GM18502 (cell line): ENCODE measurements around the gene KPTN.

Experiments
- ATAC-seq: cut with Tn5 transposase; IDR thresholded peaks from one replicate; pipeline ENCODE4 v1.9.1; 2021; ENCODE audit warnings: mild to moderate bottlenecking; ENCODE audit not compliant: unreplicated experiment, poor library complexity

Gene KPTN

DNA sequence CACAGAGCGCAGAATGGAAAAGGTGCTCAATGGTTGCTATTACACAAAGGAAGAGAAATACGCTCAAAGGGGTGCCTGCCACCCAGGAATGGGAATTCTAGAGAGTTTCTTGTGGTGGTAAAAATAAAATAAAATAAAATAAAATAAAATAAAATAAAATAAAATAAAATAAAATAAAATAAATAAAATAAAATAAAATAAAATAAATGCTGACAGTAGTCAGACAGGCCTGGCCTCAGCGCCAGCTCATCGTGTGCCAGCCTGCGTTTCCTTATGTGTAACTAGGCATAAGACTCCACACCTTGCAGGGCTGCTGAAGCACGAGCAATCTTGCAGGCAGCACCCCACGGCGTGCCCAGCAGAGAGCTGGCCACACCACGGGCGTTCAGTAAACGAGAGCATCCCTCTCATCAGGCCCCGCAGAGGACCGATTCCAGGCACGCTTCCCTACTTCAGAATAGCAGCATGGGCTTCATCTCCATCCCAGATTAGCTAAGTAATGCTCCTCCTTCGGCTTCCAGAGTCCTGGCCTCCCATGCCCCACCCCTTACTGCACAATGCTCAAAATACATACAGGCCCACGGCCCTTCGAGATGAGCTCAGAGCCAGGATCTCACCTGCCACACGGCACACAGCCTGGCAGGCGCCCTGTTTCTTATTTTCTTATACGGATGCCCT, 25.3 kb upstream of the KPTN start:
- ATAC-seq, result no peak

DNA sequence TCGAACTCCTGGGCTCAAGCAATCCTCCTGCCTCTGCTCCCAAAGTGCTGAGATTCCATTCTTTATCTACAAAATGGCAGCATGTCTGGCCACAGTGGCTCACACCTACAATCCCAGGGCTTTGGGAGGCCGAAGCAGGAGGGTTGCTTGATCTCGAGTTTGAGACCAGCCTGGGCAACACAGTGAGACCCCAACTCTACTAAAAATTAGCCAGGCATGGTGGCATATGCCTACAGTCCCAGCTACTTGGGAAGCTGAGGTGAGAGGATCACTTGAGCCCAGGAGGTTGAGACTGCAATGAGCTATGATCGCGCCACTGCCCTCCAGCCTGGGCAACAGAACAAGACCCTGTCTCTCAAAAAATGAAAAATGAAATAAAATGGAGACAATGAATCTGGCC, 24.7 kb upstream of the KPTN start:
- ATAC-seq, result no peak

DNA sequence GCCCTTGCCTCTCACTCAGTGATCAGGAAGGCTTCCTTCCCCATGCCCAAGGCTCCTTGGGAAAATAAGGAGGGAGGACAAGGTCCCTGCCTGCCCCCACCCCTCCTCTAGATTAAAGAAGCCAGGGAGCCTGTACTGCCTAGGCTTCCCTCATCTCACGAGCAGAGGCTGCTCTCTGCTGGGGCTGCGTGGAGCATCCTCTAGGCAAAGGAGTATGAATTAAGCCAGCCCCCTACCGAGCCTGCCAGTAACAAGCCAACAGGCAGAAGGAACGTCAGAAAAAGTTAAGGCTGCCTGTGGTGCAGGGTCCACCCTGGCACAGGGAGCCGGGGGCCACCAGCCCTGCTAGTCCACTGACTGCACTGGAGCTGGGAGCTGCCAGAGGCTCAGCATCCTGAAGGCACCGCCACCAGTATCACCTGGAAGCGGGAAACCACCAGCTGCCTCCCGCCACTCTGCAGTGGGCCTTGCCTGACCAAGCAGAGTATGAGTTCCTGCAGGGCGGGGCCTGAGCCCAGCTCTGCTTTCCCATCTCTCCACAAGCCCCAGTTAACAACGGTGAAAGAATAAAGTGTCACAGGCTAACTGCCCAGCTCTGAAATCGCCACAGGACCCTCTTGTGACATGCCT, 24.0 kb upstream of the KPTN start:
- ATAC-seq, result no peak

DNA sequence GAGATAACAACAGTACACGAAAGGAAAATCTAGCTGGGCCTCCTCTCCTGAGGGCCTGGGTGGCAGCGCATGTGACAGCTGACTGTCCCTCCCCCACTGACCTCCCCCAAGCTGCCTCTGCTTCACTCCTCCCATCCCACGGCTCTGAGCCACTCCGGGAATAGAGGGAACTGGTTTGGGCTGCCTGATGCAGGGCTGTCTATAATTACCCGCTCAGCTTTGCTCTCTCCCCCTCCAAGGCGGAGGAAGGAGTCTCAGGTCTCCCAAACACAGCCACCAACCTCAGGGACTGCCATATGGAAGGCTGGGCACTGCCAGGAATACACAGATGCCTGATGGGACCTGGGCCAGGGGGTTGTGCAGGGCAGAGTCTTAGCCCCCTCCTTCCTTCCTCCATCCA, 23.0 kb upstream of the KPTN start:
- ATAC-seq, result no peak

DNA sequence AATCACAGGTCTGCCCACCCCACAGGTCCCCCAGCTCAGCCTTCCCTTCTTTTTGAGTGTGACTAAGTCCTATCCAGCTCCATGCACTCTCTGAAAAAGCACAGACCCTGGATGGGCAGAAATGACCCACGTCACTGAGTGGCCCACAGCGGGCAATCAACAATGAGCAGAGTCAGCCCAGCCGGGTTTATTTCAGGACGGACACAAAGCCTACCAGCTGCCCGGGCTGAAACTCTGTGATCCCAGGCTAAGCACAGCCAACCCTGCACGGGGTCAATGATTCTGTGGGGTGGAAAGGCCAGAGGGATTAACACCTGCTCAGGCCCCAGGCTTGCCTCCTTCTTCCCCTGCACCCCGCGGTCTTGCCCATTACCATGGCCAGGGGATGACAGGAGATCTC, 22.4 kb upstream of the KPTN start:
- no peak for ATAC-seq

DNA sequence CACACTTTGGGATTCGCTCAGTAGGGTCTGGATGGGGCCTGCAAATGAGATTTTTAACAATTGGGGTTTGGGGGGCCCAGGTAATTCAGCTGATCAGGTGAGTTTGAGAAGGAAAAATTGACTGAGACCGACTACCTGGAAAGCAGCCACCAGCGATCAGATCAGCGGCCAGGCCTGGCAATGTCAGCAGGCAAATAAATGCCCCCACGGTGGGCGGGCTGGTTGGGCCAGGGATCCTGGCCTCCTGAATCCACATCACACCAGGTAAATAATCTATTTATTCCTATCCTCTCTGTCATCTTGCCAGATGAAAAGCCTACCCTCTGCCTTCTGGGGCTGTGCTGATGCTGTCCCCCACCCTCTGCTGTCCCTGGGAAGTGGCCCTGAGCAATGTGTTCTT, 21.5 kb upstream of the KPTN start:
- no peak for ATAC-seq

DNA sequence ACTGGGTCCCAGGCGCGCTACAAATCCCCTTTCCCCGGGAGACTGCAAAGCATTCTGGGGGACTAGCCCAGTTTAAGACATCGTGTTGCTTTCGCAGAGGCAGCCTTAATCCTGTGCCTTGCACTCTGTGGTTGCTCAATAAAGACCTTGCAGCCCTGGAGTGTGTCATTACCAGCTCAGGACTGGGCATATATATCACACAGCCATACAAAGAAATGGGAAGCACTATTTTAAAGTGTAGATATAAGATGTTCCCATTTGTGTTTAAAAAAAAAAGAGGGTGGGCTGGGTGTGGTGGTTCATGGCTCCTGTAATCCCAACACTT, 19.8 kb upstream of the KPTN start:
- ATAC-seq, result no peak

DNA sequence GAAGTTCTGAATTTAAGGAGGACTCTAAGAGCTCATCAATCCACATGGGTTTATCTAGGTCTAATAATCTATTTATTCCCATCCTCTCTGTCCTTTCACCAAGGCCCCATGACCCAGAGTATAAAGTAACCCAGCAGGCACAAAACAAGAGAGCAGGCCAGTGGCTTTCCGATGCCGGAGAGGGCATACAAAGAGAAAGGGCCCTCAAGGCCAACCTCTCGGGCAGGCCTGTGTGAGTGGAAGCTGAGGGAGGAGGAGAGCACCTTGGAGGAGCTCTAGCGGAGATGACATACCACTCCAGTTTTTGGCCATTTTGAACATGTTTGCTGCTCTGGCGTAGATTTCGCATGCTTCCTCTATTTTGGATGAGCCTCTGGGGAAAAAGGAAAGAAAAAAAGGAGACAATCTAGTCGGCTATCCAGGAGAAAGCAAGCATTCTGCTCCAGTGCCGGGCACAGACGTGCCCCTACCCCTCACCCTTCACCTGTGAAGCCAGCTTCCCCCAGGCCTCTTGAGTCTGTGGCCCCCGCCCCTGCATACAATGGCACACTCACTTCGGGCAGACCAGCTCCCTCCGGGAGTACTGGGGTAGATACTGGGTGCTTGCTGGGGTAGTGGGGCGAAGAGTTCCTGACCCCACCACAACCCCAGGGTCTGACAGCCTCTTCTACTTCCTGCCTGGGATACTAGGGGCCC, 19.3 kb upstream of the KPTN start:
- ATAC-seq, result no peak

DNA sequence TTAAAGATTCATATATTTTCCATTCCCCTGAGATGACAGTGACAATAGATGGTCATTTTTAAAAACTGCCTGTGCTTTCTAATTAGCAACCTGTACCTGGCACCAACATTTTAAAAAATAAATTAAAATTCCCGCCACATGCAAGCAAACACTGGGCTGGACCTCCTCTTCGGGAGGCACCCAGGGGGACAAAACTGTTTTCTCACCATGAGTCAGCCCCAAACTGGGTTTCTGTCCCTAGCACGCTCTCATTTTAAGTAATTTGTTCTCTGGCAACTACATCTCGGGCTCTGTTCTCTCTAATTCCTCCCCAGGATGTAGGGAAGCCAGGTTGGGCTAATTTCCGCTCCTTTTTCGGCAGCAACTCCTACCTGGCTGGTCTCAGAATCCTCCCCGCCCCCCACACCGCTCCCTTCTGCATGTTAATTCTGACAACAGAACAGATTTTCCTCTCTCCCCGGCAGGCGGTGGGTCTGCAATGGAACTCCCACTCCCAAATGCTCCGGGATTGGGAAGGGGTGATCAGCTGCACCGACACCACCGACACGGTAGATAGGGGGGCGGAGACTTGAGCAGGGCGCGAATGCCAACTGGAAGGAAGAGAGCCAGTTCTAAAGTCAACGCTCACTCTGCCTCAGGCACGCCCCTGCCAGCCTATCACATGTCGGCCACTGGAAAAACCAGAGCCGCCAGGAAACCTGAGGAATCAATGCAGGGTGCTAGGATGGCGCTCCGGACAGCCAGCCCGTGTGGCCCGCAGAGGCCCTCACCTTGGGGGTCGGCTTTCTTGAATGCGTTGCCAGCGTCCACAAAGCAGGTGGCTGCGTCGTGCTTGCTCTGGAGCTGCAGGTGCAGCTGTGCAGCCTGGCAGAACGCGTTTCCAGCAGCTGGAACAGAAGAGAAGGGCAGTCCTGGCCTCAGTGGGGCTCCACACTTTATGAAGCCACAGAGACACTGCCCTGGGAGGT, 16.1 kb upstream of the KPTN start:
- ATAC-seq, result no peak

DNA sequence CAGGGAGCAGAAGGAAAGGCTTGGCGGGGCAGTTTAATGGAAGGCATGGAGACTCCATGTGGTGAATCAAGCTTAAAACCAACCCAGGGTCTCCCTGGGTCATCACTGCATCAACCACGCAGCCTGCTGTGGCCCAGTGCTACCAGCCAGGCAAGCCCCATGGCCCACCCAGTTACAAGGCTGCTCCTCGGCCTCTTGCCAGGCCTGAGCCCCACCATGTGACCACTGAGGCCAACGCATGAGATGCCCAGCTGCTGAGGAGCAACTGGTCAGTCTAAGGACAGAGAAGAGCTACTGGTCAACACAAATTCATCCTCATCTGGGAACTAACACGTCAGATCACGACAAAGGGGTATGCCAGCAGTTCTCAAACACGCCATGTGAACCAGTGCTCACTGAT, 15.4 kb upstream of the KPTN start:
- no peak for ATAC-seq

DNA sequence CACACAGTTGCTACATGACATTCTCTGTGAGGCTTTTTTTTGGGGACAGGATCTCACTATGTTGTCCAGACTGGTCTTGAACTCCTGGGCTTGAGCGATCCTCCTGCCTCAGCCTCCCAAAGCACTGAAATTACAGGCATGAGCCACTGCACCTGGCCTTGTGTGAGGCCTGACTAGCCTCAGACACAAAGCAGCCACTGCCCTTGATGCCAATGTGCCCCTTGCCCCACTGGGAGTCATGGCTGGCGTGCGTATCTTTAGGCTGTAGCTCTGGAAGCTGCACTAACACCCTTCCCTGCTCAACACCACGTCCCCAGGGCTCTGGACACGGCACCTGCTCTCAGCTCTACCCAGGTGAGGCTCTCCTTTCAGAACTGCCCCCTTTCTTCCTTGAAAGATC, 14.5 kb upstream of the KPTN start:
- ATAC-seq, result no peak

DNA sequence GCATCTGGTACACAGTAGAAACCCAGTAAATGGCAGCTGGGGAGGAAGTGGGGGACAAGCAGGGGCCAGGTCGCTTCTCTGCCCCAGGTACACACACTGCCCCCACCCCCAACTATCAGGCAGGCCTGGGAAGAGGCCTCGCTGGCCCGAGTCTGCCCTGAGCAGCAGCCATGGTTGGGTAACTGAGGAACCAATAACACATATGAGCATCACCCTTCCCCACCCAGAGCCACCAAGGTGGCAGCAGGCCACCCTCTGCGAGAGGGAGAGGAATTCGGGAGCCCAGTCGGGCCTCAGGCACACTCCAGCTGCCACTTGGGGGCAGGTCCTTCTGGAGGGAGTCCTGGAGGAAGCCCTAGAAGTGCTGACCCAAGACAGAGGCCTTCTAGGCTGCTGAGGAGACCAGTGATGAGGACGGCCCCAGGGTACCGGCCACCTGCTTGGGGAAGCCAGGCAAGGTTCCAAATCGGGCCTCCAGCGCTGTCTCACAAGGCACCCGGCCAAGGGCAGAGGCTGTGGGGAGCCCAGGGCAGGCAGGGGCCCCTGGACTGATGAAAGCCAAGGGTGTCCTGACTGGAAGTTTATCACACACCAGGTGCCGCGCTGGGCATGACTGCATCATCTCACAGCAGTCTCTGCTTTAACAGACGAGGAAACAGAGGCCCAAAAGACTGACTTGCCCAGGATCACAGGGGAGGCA, 14.0 kb upstream of the KPTN start:
- ATAC-seq, result no peak

DNA sequence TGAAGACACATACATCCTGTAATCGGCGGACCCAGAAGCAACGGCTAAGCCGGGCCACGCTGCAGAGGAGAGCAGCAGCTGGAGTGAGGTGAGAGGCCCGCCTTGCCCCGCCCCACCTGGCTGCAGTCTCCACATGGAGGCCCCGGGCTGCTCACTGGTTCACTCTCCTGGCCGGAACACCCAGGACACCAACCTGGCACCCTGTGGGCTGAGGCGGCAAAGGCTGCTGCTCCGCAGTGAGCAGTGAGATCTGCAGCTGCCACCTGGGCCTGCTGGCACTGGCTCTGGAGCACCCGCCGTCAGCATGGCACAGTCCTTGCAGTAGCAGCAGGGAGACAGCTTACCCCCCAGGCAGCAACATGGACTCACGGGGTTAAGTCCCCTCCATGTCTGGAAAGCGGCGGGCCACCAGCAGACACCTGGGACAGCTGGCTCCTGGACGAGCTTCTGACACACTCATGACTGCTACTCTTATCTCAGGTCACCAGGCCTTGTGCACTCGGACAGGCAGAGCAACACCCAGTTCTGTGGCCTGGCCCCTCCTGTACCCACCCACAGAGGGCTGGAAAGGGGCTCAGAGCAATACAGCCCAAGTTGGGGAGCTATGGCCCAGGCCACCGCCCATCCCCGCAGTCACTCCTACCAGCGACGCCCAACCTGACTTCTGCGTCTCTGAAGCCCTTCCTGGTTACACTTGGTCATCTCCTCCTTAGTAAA, 13.2 kb upstream of the KPTN start:
- ATAC-seq, result no peak

DNA sequence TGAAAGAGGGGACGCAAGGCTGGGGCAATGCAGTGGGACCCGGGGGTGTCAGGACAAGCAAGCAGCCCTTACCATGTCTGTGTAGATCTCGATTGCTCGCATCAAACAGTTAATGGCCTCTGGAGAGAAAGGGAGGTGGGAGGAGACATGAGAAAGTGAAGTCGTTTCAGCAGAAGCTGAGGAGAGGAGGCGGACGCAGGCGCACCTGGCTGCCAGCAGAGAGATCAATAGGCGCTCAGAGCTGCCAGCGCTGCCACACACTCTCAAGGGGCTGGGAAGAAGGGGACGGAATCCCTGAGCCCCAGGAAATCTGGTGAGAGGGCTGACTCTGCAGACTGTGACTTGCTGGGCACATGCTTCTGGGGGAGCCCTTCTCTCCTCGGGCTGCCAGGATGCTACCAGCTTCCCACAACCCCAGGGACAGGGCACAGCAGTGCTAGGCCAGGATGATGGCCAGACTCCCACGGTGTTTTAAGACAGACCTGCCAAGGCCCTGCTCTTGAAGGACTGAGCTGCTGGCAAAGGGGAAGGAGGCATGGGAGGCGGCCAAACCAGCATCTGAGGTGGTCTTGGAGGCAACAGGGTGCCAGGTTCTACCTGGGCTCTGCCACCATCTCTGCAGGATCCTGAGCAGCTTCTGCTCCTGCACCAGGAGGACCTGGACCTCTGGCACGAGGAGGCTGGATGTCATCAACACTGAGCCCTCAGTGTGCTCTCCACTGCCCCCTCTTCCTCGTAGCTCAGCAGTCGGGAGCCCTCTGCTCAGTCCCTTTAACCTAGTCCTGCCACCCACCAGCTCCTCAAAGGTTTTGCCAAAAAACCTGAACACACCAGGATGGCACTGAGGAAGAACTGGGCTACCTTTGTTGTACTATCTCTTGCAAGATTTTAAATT, 11.7 kb upstream of the KPTN start:
- no peak for ATAC-seq

DNA sequence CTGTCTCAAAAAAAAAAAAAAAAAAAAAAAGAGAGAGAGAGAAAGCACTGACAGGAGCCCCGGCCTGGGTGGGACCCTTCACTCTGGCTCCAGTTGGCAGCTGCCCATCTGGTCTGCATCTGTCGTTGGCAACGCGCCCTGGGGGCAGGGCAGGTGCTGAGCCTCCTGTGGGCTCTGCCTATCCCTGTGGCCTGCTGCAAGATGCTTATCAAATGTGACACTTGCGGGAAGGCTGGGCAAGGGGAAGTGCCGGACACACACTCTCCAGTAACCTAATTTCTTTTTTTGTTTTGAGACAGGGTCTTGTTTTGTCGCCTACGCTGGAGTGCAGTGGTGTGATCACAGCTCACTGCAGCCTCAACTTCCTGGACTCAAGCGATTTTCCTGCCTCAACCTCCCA, 10.7 kb upstream of the KPTN start:
- ATAC-seq, result no peak

DNA sequence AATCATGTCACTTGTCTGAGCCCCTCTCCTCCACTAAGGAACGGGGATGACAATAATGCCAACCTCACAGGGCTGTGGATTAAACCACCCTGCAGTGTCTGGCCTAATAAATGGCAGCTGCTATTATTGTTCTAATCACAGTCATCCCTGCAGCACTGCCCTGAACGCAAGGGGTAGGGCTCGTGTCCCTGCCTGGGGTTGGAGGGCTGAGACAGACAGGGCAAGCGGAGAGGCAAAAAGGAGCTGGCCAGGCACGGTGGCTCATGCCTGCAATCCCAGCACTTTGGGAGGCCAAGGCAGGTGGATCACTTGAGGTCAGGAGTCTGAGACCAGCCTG, 10.2 kb upstream of the KPTN start:
- ATAC-seq, result no peak

DNA sequence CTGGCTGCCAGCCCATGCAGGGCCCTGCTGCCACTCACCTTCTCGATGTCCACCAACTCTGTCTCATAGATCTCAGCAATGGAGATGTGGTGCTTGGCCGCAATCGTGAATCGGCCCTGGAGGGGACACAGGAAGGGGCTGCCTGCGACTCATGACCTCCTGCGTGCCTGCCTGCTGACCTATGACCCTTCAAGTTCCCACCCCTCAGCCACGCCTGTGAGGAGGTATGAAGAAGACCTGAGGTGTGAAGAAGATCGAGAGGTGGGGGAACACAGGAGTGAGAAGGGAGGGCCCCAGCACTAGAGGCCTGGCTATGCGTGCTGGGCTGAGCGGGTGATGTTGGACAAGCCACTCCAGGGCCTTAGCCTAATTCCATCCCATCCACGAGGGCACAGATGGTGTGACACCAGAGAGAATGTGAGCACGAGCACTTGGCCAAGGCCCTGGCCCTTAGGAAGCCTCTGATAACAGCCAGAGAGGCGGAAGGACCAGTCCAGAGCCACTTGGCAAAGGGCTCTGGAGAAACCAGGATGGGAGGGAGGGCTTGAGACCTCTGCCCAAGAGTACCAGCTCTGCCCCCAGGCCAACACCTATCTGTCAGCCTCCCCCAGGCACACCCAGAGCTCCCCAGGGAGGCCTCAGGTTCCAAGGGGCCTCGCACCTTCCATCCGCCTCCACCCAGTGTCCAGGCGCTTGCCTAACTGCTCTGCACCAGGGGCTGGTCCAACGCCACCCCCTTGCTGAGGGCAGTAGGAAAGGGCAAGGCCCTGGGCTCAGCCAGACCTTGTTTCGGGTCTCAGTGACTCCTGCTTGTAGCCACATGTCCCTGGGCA, 9.6 kb upstream of the KPTN start:
- ATAC-seq, result no peak
